RKO (cell line): ENCODE results near the gene SLC5A10.
A peak's percentile ranks its signal among the peaks of the same experiment; 100 is the strongest.
"Not testable (repeated sequence)": the region's sequence is repeated elsewhere in the genome, so short reads cannot be mapped to it uniquely, and the experiment has no call there.

Source experiments
- DNase-seq: peaks from one replicate; pipeline ENCODE4 v3.0.0-alpha.2; 2016; ENCODE audit warnings: low spot score

Gene SLC5A10

GRCh38 chr17:18947866-18948265 lies 4.1 kb upstream of the SLC5A10 start:
- no peak for DNase-seq

GRCh38 chr17:18948476-18949006 lies 3.4 kb upstream of the SLC5A10 start:
- DNase-seq = no peak

GRCh38 chr17:18949566-18949965 lies 2.4 kb upstream of the SLC5A10 start:
- DNase-seq = no peak

GRCh38 chr17:18950346-18950745 lies 1.6 kb upstream of the SLC5A10 start:
- DNase-seq = no peak

GRCh38 chr17:18950944-18951905 lies 740 bp upstream of the SLC5A10 start:
- DNase-seq = no peak

GRCh38 chr17:18953231-18953728 lies 1.3 kb downstream of the SLC5A10 start:
- DNase-seq = no peak

- no peak for DNase-seq
Observed at GRCh38 chr17:18954321-18954720, 2.4 kb downstream of the SLC5A10 start.

GRCh38 chr17:18955009-18955408 lies 3.0 kb downstream of the SLC5A10 start:
- DNase-seq = no peak

GRCh38 chr17:18956021-18956420 lies 4.1 kb downstream of the SLC5A10 start:
- DNase-seq = not testable (repeated sequence)

GRCh38 chr17:18956581-18956980 lies 4.6 kb downstream of the SLC5A10 start:
- no peak for DNase-seq

- DNase-seq = no peak
Observed at GRCh38 chr17:18957831-18958230, 5.9 kb downstream of the SLC5A10 start.

- no peak for DNase-seq
Observed at GRCh38 chr17:18958611-18959010, 6.6 kb downstream of the SLC5A10 start.

- no peak for DNase-seq
Observed at GRCh38 chr17:18959071-18959844, 7.3 kb downstream of the SLC5A10 start.

- no peak for DNase-seq
Observed at GRCh38 chr17:18959845-18960240, 7.9 kb downstream of the SLC5A10 start.

- DNase-seq = no peak
Observed at GRCh38 chr17:18960241-18960665, 8.3 kb downstream of the SLC5A10 start.

- DNase-seq = peak; percentile 72
Observed at GRCh38 chr17:18960803-18961511, 9.0 kb downstream of the SLC5A10 start.

GRCh38 chr17:18961634-18962493 lies 9.9 kb downstream of the SLC5A10 start:
- no peak for DNase-seq

- no peak for DNase-seq
Observed at GRCh38 chr17:18962494-18962815, 10.5 kb downstream of the SLC5A10 start.

- DNase-seq = peak; percentile 32
Observed at GRCh38 chr17:18963126-18964017, 11.4 kb downstream of the SLC5A10 start.

- DNase-seq = no peak
Observed at GRCh38 chr17:18964018-18964351, 12.0 kb downstream of the SLC5A10 start.
